Colonic mucosa (tissue), 4 donors: Measurements from ENCODE around the gene ZNF846. TPM values are rescaled to one million over a fixed set of nuclear protein-coding genes. Genes with fewer than 3 reads are reported as not detected.
A peak's percentile ranks its signal among the peaks of the same experiment; 100 is the strongest.
"Not testable (repeated sequence)": the region's sequence is repeated elsewhere in the genome, so short reads cannot be mapped to it uniquely, and the experiment has no call there.

Experiments
- DNase-seq: peaks from one replicate; pipeline ENCODE4 v3.0.0-alpha.2; 2020
- H3K27ac ChIP-seq: fragments of 200-600 bp; one replicate; pipeline ENCODE4 v1.8.0; 2021
- H3K27me3 ChIP-seq: fragments of 200-600 bp; one replicate; pipeline ENCODE4 v1.8.0; 2021
- H3K36me3 ChIP-seq: fragments of 200-600 bp; one replicate; pipeline ENCODE4 v1.8.0; 2021
- H3K4me1 ChIP-seq: fragments of 200-600 bp; one replicate; pipeline ENCODE4 v1.8.0; 2021; ENCODE audit warnings: mild to moderate bottlenecking
- H3K4me3 ChIP-seq: fragments of 200-600 bp; one replicate; pipeline ENCODE4 v1.8.0; 2021
- H3K9ac ChIP-seq, 2 donors: one replicate each; pipeline ENCODE4 v1.7.0; 2013; ENCODE audit warnings: control low read depth in 2 of 2, low read depth in 2 of 2, low read length in 2 of 2
- H3K9me3 ChIP-seq: fragments of 200-600 bp; one replicate; pipeline ENCODE4 v1.8.0; 2021
- CTCF ChIP-seq: fragments of 200-600 bp; IDR thresholded peaks from one replicate; pipeline ENCODE4 v1.8.0; 2022; ENCODE audit warnings: antibody characterized with exemption, mild to moderate bottlenecking
- intact Hi-C: fragments of 100-400 bp; cut with DNase I; formaldehyde crosslinking; loops from one replicate; pipeline ENCODE4 v1.14.1; 2022
- total RNA-seq, 2 donors: library from RNA; stranded (reverse); fragmentation: NEBNext Ultra II Directional in 1 of 2; extraction: Animal tissue kit (Norgen Biotek cat#: 25700) in 1 of 2; gene quantifications; one replicate each; pipeline ENCODE4 v1.2.1, GENCODE V29; 2021
- donor health status: healthy.
- donor health status: DM: no; HTN: no; CAD: no.
- donor health status: DM: no; HTN: no; CAD: no.

Gene ZNF846
- total RNA-seq, 2 donors from 2014 or later = 9.2 to 10.5 TPM

GRCh38 chr19:9792206-9793070 lies 23.9 kb upstream of the ZNF846 start:
- DNase-seq = peak; percentile 97
- H3K4me3 ChIP-seq = peak overlapping the region; percentile 53
- peak overlapping the region; percentile 77 to 78 for H3K9ac ChIP-seq
- H3K9me3 ChIP-seq = no peaks in the 10 kb centered on the region
- intact Hi-C loops = loop anchor here (10.0 kb wide), 1 partner anchor 658 kb away; no protein-coding TSS in a partner anchor
- H3K36me3 ChIP-seq = no peaks in the 10 kb centered on the region
- peak overlapping the region; percentile 82 for H3K27ac ChIP-seq
- H3K27me3 ChIP-seq = no peaks in the 10 kb centered on the region
- H3K4me1 ChIP-seq = no peaks in the 10 kb centered on the region
- TF ChIP-seq CTCF = no peak

- TF ChIP-seq CTCF = no peak
- Histone ChIP-seq H3K4me1 (no peaks in the 10 kb centered on the region), H3K27ac (peak overlapping the region; percentile 61), H3K36me3 (no peaks in the 10 kb centered on the region), H3K9me3 (no peaks in the 10 kb centered on the region), H3K27me3 (no peaks in the 10 kb centered on the region), H3K9ac (peak overlapping the region; percentile 36 to 38), H3K4me3 (peak overlapping the region; percentile 53)
- intact Hi-C loops = loop anchor here (2.0 to 10.0 kb wide), 2 partner anchors 169 to 657 kb away; no protein-coding TSS in a partner anchor
- peak; percentile 99 for DNase-seq
Observed at GRCh38 chr19:9791552-9792205, 23.1 kb upstream of the ZNF846 start.

- intact Hi-C loops = loop anchor here (2.0 to 10.0 kb wide), 2 partner anchors 168 to 656 kb away; no protein-coding TSS in a partner anchor
- H3K9me3 ChIP-seq, H3K27me3 ChIP-seq, H3K4me1 ChIP-seq, DNase-seq, H3K36me3 ChIP-seq, H3K9ac ChIP-seq: not testable (repeated sequence)
- peak overlapping the region; percentile 27 for H3K4me3 ChIP-seq
- peak overlapping the region; percentile 41 for H3K27ac ChIP-seq
Observed at GRCh38 chr19:9791073-9791367, 22.5 kb upstream of the ZNF846 start.

- H3K4me1 ChIP-seq, DNase-seq, H3K27ac ChIP-seq, H3K9ac ChIP-seq, H3K9me3 ChIP-seq, H3K4me3 ChIP-seq, H3K27me3 ChIP-seq, intact Hi-C loops, H3K36me3 ChIP-seq: not testable (repeated sequence)
Observed at GRCh38 chr19:9789579-9789978, 21.0 kb upstream of the ZNF846 start.

- H3K27ac ChIP-seq = no peak overlapping the region
- H3K36me3 ChIP-seq = no peaks in the 10 kb centered on the region
- no peak for TF ChIP-seq CTCF
- no peak for DNase-seq
- H3K4me1 ChIP-seq = peaks cover 3% of the 10 kb centered on the region
- intact Hi-C loops = no loop called here
- no peak overlapping the region for H3K9ac ChIP-seq
- no peak overlapping the region for H3K4me3 ChIP-seq
- H3K9me3 ChIP-seq = no peaks in the 10 kb centered on the region
- H3K27me3 ChIP-seq = no peaks in the 10 kb centered on the region
Observed at GRCh38 chr19:9789066-9789465, 20.5 kb upstream of the ZNF846 start.

- H3K27me3 ChIP-seq, H3K4me3 ChIP-seq, H3K9me3 ChIP-seq, H3K9ac ChIP-seq, H3K36me3 ChIP-seq, H3K27ac ChIP-seq, intact Hi-C loops, H3K4me1 ChIP-seq, DNase-seq: not testable (repeated sequence)
Observed at GRCh38 chr19:9788604-9789003, 20.1 kb upstream of the ZNF846 start.

GRCh38 chr19:9786819-9787218 lies 18.3 kb upstream of the ZNF846 start:
- no peak for TF ChIP-seq CTCF
- Histone ChIP-seq H3K9me3 (no peaks in the 10 kb centered on the region), H3K9ac (peak overlapping the region in 1 of 2 donors; percentile 51), H3K36me3 (no peaks in the 10 kb centered on the region), H3K27ac (peak overlapping the region; percentile 97), H3K27me3 (no peaks in the 10 kb centered on the region), H3K4me1 (peaks cover 3% of the 10 kb centered on the region), H3K4me3 (peak overlapping the region; percentile 53)
- intact Hi-C loops = no loop called here
- no peak for DNase-seq
